CD14-positive monocyte (primary cell): ENCODE measurements around the gene CD69. TPM values are rescaled to one million over a fixed set of nuclear protein-coding genes. Genes with fewer than 3 reads are reported as not detected.

ENCODE experiments used
- DNase-seq, 3 donors: peaks; one replicate each; pipeline ENCODE4 v3.0.0-alpha.2; 2011 to 2022
- H2AFZ ChIP-seq: 2 replicates; pipeline ENCODE4 v1.6.0; 2012; ENCODE audit warnings: mild to moderate bottlenecking, low read depth, low read length, inconsistent platforms; ENCODE audit not compliant: insufficient read depth, poor library complexity, severe bottlenecking
- H3K27ac ChIP-seq, 2 donors: 1 replicate in 1 of 2; 2 replicates in 1 of 2; pipeline ENCODE4 v1.5.1; 2012 to 2013; ENCODE audit warnings: low read length in 2 of 2, control low read depth in 1 of 2, inconsistent platforms in 1 of 2, low read depth in 1 of 2, mild to moderate bottlenecking in 1 of 2
- H3K27me3 ChIP-seq, 2 donors: one replicate each; pipeline versions ENCODE4 v1.6.0 to v1.6.1; 2011 to 2013; ENCODE audit warnings: low read length in 2 of 2; ENCODE audit not compliant: control insufficient read depth in 2 of 2, insufficient read depth in 2 of 2
- H3K36me3 ChIP-seq, 2 donors: replicated peaks in 1 of 2; 1 replicate in 1 of 2; 2 replicates in 1 of 2; pipeline versions ENCODE4 v1.5.1 to v1.6.1; 2012 to 2013; ENCODE audit warnings: low read length in 2 of 2, control low read depth in 1 of 2, inconsistent platforms in 1 of 2, mild to moderate bottlenecking in 1 of 2; ENCODE audit not compliant: insufficient read depth in 2 of 2, control insufficient read depth in 1 of 2
- H3K4me1 ChIP-seq, 2 donors: 1 replicate in 1 of 2; 2 replicates in 1 of 2; pipeline versions ENCODE4 v1.5.1 to v1.6.1; 2012 to 2013; ENCODE audit warnings: low read length in 2 of 2, control low read depth in 1 of 2, inconsistent platforms in 1 of 2, mild to moderate bottlenecking in 1 of 2, moderate library complexity in 1 of 2; ENCODE audit not compliant: insufficient read depth in 2 of 2, control insufficient read depth in 1 of 2
- H3K4me2 ChIP-seq: replicated peaks from 2 replicates; pipeline ENCODE3; 2012; ENCODE audit warnings: low read length, moderate library complexity, mild to moderate bottlenecking; ENCODE audit not compliant: poor library complexity, severe bottlenecking; ENCODE audit errors: extremely low read depth
- H3K4me3 ChIP-seq, 3 experiments: fragments of 200-600 bp in 1 of 3; sonication (generic) in 1 of 3; replicated peaks in 1 of 3; 1 replicate in 2 of 3; 2 replicates in 1 of 3; pipeline ENCODE4 v1.5.1; 2011 to 2013; ENCODE audit warnings: low read length in 3 of 3, mild to moderate bottlenecking in 3 of 3, control low read depth in 2 of 3, low read depth in 2 of 3, inconsistent platforms in 1 of 3, moderate library complexity in 1 of 3
- H3K79me2 ChIP-seq: 2 replicates; pipeline ENCODE4 v1.6.0; 2012; ENCODE audit warnings: mild to moderate bottlenecking, control low read depth, inconsistent platforms, low read length, moderate library complexity; ENCODE audit not compliant: insufficient read depth
- H3K9ac ChIP-seq: 2 replicates; pipeline ENCODE4 v1.6.0; 2017; ENCODE audit warnings: low read length, mild to moderate bottlenecking; ENCODE audit not compliant: insufficient read depth, poor library complexity, severe bottlenecking
- H3K9me3 ChIP-seq, 2 donors: replicated peaks in 1 of 2; 1 replicate in 1 of 2; 2 replicates in 1 of 2; pipeline versions ENCODE4 v1.5.1 to v1.6.1; 2012 to 2013; ENCODE audit warnings: low read length in 2 of 2, control low read depth in 1 of 2; ENCODE audit not compliant: control insufficient read depth in 1 of 2, insufficient read depth in 1 of 2
- H4K20me1 ChIP-seq: 2 replicates; pipeline ENCODE4 v1.6.0; 2012; ENCODE audit warnings: mild to moderate bottlenecking, low read length, control low read depth, moderate library complexity; ENCODE audit not compliant: insufficient read depth
- H3K27ac Mint-ChIP-seq, 7 donors: one replicate each; pipeline ENCODE4 v1.8.0; 2020; ENCODE audit warnings: mild to moderate bottlenecking in 7 of 7, mixed read lengths in 7 of 7, moderate library complexity in 6 of 7, inconsistent platforms in 2 of 7
- H3K27me3 Mint-ChIP-seq, 3 donors: one replicate each; pipeline ENCODE4 v1.8.0; 2021 to 2022; ENCODE audit warnings: low read depth in 3 of 3, mild to moderate bottlenecking in 3 of 3, mixed read lengths in 3 of 3, moderate library complexity in 3 of 3, inconsistent platforms in 1 of 3
- H3K36me3 Mint-ChIP-seq, 2 donors: one replicate each; pipeline ENCODE4 v1.8.0; 2020; ENCODE audit warnings: mixed read lengths in 2 of 2, inconsistent platforms in 1 of 2, mild to moderate bottlenecking in 1 of 2
- H3K4me1 Mint-ChIP-seq: one replicate; pipeline ENCODE4 v1.8.0; 2020; ENCODE audit warnings: mild to moderate bottlenecking, mixed read lengths
- H3K4me3 Mint-ChIP-seq, 2 donors: one replicate each; pipeline ENCODE4 v1.8.0; 2020; ENCODE audit warnings: mild to moderate bottlenecking in 2 of 2, mixed read lengths in 2 of 2, moderate library complexity in 1 of 2
- H3K9me3 Mint-ChIP-seq, 7 donors: one replicate each; pipeline ENCODE4 v1.8.0; 2020 to 2022; ENCODE audit warnings: mixed read lengths in 7 of 7, mild to moderate bottlenecking in 6 of 7, moderate library complexity in 6 of 7, inconsistent platforms in 2 of 7
- WGBS: methylation state at CpG from one replicate; pipeline ENCODE4 v1.1.5; 2013; ENCODE audit warnings: missing lambda C conversion rate; ENCODE audit not compliant: insufficient coverage; 5-methylcytosine and 5-hydroxymethylcytosine counted together
- intact Hi-C, 2 donors: fragments of 100-400 bp; cut with micrococcal nuclease; formaldehyde crosslinking; loops; one replicate each; pipeline versions ENCODE4 v1.15.0 to v1.15.1; 2023
- polyA plus RNA-seq, 3 donors: library from polyadenylated mRNA; depleted of rRNA in 1 of 3; unstranded in 2 of 3; stranded (reverse) in 1 of 3; fragments of 300-500 nt in 2 of 3; fragments of >200 nt in 1 of 3; fragmentation: Illumina TruSeq in 2 of 3; gene quantifications; 1 replicate in 2 of 3; 2 replicates in 1 of 3; pipeline ENCODE4 v1.2.3, GENCODE V29; 2012 to 2021
- TF ChIP-seq, protein P1 (sequence below): fragments of 200-600 bp; IDR thresholded peaks from one replicate; pipeline ENCODE4 v1.8.0; 2022; ENCODE audit warnings: antibody characterized with exemption, mild to moderate bottlenecking

Gene CD69
- polyA plus RNA-seq, 3 donors, result 5.8 to 12.4 (median 6.0) TPM

DNA sequence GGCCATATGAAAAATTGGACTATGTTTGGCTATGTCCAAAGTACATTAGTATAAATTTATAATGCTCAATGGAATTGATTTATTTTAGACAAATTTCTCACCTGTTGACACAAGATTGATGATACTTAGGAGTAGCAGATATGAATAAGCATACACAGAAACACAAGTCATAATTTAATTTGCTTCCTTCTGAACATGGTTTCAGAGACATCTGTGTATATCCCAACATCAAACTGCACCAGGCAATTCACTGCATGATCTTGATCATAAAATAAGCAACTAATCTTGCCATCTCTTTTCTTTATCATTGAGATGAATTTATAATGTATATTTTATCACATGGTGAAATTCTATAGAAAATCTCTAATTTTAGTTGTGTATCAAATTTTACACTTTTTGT is 31.6 kb downstream of the CD69 start:
- Histone ChIP-seq H3K9ac (no peak overlapping the region), H4K20me1 (no peaks in the 10 kb centered on the region), H3K4me1 (peaks cover 35 to 54% of the 10 kb centered on the region in 2 donors), H3K79me2 (peaks cover 59% of the 10 kb centered on the region), H3K27me3 (no peaks in the 10 kb centered on the region), H3K9me3 (no peaks in the 10 kb centered on the region), H2AFZ (no peak overlapping the region), H3K27ac (no peak overlapping the region), H3K4me3 (no peak overlapping the region), H3K36me3 (no peaks in the 10 kb centered on the region), H3K4me2 (no peak overlapping the region)
- Mint-ChIP-seq H3K9me3 (no peaks in the 10 kb centered on the region), H3K4me1 (peaks cover 32% of the 10 kb centered on the region), H3K36me3 (no peaks in the 10 kb centered on the region), H3K27ac (no peak overlapping the region), H3K4me3 (no peak overlapping the region), H3K27me3 (no peaks in the 10 kb centered on the region)
- TF ChIP-seq, protein P1, sequence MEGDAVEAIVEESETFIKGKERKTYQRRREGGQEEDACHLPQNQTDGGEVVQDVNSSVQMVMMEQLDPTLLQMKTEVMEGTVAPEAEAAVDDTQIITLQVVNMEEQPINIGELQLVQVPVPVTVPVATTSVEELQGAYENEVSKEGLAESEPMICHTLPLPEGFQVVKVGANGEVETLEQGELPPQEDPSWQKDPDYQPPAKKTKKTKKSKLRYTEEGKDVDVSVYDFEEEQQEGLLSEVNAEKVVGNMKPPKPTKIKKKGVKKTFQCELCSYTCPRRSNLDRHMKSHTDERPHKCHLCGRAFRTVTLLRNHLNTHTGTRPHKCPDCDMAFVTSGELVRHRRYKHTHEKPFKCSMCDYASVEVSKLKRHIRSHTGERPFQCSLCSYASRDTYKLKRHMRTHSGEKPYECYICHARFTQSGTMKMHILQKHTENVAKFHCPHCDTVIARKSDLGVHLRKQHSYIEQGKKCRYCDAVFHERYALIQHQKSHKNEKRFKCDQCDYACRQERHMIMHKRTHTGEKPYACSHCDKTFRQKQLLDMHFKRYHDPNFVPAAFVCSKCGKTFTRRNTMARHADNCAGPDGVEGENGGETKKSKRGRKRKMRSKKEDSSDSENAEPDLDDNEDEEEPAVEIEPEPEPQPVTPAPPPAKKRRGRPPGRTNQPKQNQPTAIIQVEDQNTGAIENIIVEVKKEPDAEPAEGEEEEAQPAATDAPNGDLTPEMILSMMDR, result no peak
- intact Hi-C loops, result no loop called here
- no peak for DNase-seq

DNA sequence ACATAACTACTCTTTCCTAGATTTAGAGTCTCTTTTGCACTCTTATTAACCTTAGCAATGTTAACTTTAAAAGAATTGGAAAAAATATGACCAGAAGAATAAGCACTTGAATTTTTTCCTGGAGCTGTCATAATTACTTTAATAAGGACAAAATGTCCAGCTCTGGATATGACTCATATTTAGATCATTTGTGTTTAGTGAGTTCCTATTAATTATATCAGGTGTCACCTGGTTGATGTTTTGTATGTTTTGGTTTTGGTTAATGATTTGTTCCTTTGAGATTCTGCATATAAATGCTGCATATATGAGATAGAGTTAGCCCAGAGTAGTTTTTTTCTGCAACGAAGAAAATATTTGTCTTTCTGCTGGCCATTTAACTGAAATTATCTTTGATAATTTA is 32.9 kb downstream of the CD69 start:
- no peak overlapping the region for H3K27ac ChIP-seq
- no peak overlapping the region for H2AFZ ChIP-seq
- H3K79me2 ChIP-seq, result peaks cover 69% of the 10 kb centered on the region
- H3K9me3 ChIP-seq, result no peaks in the 10 kb centered on the region
- no peak for DNase-seq
- intact Hi-C loops, result no loop called here
- no peak overlapping the region for H3K4me3 Mint-ChIP-seq
- H3K9ac ChIP-seq, result no peak overlapping the region
- H3K27me3 Mint-ChIP-seq, result no peaks in the 10 kb centered on the region
- WGBS, result no CpG with 5 or more reads among the region's 1 CpG
- peaks cover 30 to 48% of the 10 kb centered on the region in 2 donors for H3K4me1 ChIP-seq
- no peaks in the 10 kb centered on the region for H3K9me3 Mint-ChIP-seq
- H3K4me2 ChIP-seq, result no peak overlapping the region
- TF ChIP-seq, protein P1, result no peak
- no peaks in the 10 kb centered on the region for H4K20me1 ChIP-seq
- H3K4me3 ChIP-seq, result no peak overlapping the region
- peaks cover 28% of the 10 kb centered on the region for H3K4me1 Mint-ChIP-seq
- H3K36me3 ChIP-seq, result no peaks in the 10 kb centered on the region
- H3K27ac Mint-ChIP-seq, result no peak overlapping the region
- no peaks in the 10 kb centered on the region for H3K36me3 Mint-ChIP-seq
- H3K27me3 ChIP-seq, result no peaks in the 10 kb centered on the region
